Measurements from ENCODE around the gene PGS1.

PGS1 gene

GRCh38 chr17:78438271-78438691 is 59.8 kb downstream of the PGS1 start:
- H3K27me3 ChIP-seq (ENCODE audit: low read length), result no peaks in the 10 kb centered on the region
- no peak overlapping the region for H3K9ac ChIP-seq (ENCODE audit: low read length)
- H2AFZ ChIP-seq (ENCODE audit: low read depth, low read length, severe bottlenecking), result no peak overlapping the region
- no peaks in the 10 kb centered on the region for H3K9me3 ChIP-seq (ENCODE audit: insufficient read depth, low read length)
- H3K36me3 ChIP-seq (ENCODE audit: low read length), result no peaks in the 10 kb centered on the region
- H3K9me2 ChIP-seq (replicated peaks; ENCODE audit: insufficient read depth, low read length), result no peaks in the 10 kb centered on the region
- H3F3A ChIP-seq (ENCODE audit: insufficient read depth), result no peaks in the 10 kb centered on the region
- H3K4me2 ChIP-seq (ENCODE audit: low read depth, low read length, poor library complexity, severe bottlenecking), result no peak overlapping the region
- H3K4me3 ChIP-seq (ENCODE audit: insufficient read depth, low read length, poor library complexity, severe bottlenecking), result no peak overlapping the region
- H3K27ac ChIP-seq (ENCODE audit: low read depth, low read length), result no peak overlapping the region
- TF ChIP-seq CTCF (IDR thresholded peaks at IDR 0.05; ENCODE audit: insufficient read depth, low read length, poor library complexity, severe bottlenecking), result no peak
- TF ChIP-seq EZH2phosphoT487 (conservative IDR thresholded peaks at IDR 0.05; ENCODE audit: low read length), result no peak
- H4K20me1 ChIP-seq (ENCODE audit: low read depth, low read length), result no peaks in the 10 kb centered on the region
- no peaks in the 10 kb centered on the region for H3K79me2 ChIP-seq (ENCODE audit: insufficient read depth, low read length)

- H3K79me2 ChIP-seq (ENCODE audit: insufficient read depth, low read length), result no peaks in the 10 kb centered on the region
Observed at GRCh38 chr17:78438694-78439325, 60.4 kb downstream of the PGS1 start.

DNA sequence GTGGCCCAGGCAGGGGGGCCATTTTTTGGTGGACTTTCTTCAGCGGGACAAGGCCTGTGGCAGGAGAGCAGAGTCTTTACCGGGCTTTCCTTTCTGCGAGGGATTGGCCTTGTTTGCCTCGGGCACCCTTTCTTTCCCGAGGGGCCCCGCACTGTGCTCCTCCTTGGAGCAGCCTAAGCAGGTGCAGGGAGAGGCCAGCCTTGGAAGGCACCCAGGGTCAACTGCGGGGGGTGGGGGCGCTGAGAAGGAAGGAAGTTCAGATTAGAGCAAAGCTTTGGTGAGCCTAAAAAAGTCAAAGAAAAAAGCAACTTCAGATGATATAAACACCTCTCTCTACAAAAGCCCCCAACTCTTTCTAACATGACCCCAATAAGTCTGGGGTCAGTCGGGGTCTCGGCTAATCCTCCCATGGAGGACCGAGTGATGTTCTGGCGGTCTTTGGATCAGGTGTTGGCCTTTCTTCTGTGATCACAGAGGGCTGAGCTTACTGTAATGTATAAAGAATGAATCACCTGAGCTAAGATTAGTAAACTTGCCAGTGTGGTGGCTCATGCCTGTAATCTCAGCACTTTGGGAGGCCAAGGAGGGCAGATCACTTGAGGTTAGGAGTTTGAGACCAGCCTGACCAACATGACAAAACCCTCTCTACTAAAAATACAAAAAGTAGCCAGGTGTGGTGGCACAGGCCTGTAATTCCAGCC is 63.0 kb downstream of the PGS1 start:
- Histone ChIP-seq H3F3A (ENCODE audit: insufficient read depth) (no peaks in the 10 kb centered on the region), H3K9me2 (replicated peaks; ENCODE audit: insufficient read depth, low read length) (no peaks in the 10 kb centered on the region), H3K36me3 (ENCODE audit: low read length) (no peaks in the 10 kb centered on the region), H3K79me2 (ENCODE audit: insufficient read depth, low read length) (no peaks in the 10 kb centered on the region), H3K4me2 (ENCODE audit: low read depth, low read length, poor library complexity, severe bottlenecking) (no peak overlapping the region), H3K4me3 (ENCODE audit: insufficient read depth, low read length, poor library complexity, severe bottlenecking) (no peak overlapping the region), H4K20me1 (ENCODE audit: low read depth, low read length) (no peaks in the 10 kb centered on the region), H3K9ac (ENCODE audit: low read length) (no peak overlapping the region), H3K27me3 (ENCODE audit: low read length) (no peaks in the 10 kb centered on the region), H3K9me3 (ENCODE audit: insufficient read depth, low read length) (no peaks in the 10 kb centered on the region), H2AFZ (ENCODE audit: low read depth, low read length, severe bottlenecking) (no peak overlapping the region), H3K27ac (ENCODE audit: low read depth, low read length) (no peak overlapping the region)
- no peak for TF ChIP-seq EZH2phosphoT487 (conservative IDR thresholded peaks at IDR 0.05; ENCODE audit: low read length)
- TF ChIP-seq CTCF (IDR thresholded peaks at IDR 0.05; ENCODE audit: insufficient read depth, low read length, poor library complexity, severe bottlenecking), result no peak

More at GRCh38 chr17:78438694-78439325, 60.4 kb downstream of the PGS1 start:
- Histone ChIP-seq H3K27ac (ENCODE audit: low read depth, low read length) (no peak overlapping the region), H2AFZ (ENCODE audit: low read depth, low read length, severe bottlenecking) (no peak overlapping the region), H3F3A (ENCODE audit: insufficient read depth) (no peaks in the 10 kb centered on the region), H3K4me2 (ENCODE audit: low read depth, low read length, poor library complexity, severe bottlenecking) (no peak overlapping the region), H3K9ac (ENCODE audit: low read length) (no peak overlapping the region), H4K20me1 (ENCODE audit: low read depth, low read length) (no peaks in the 10 kb centered on the region), H3K9me2 (replicated peaks; ENCODE audit: insufficient read depth, low read length) (no peaks in the 10 kb centered on the region), H3K9me3 (ENCODE audit: insufficient read depth, low read length) (no peaks in the 10 kb centered on the region), H3K27me3 (ENCODE audit: low read length) (no peaks in the 10 kb centered on the region), H3K36me3 (ENCODE audit: low read length) (no peaks in the 10 kb centered on the region), H3K4me3 (ENCODE audit: insufficient read depth, low read length, poor library complexity, severe bottlenecking) (no peak overlapping the region)
- TF ChIP-seq EZH2phosphoT487 (conservative IDR thresholded peaks at IDR 0.05; ENCODE audit: low read length), result no peak
- TF ChIP-seq CTCF (IDR thresholded peaks at IDR 0.05; ENCODE audit: insufficient read depth, low read length, poor library complexity, severe bottlenecking), result no peak
